B cell (primary cell): ENCODE measurements around the gene RASGRF2. TPM values are rescaled to one million over a fixed set of nuclear protein-coding genes. Genes with fewer than 3 reads are reported as not detected.

ENCODE experiments used
- ATAC-seq: fragments of 200-7000 bp; cut with Tn5 transposase; one replicate; pipeline ENCODE4 v1.10.0; 2021; ENCODE audit warnings: low read depth, mild to moderate bottlenecking, moderate number of reproducible peaks, moderate library complexity
- CTCF ChIA-PET: fragments of 350-600 bp; sonication (Branson Sonifier 250); formaldehyde crosslinking; loops from one replicate; lab custom pipeline; 2021; ENCODE audit warnings: antibody characterized with exemption, inconsistent platforms; lab: Charles Lee
- POLR2A ChIA-PET: fragments of 350-600 bp; sonication (Branson Sonifier 250); formaldehyde crosslinking; loops from one replicate; lab custom pipeline; 2021; ENCODE audit warnings: antibody characterized with exemption; lab: Charles Lee
- DNase-seq: peaks from one replicate; pipeline ENCODE4 v3.0.0; 2013
- H2AFZ ChIP-seq: 2 replicates; pipeline ENCODE4 v1.6.1; 2012; ENCODE audit warnings: mild to moderate bottlenecking, low read depth, low read length; ENCODE audit not compliant: insufficient read depth, poor library complexity, severe bottlenecking
- H3K27ac ChIP-seq, 2 donors: 1 replicate in 1 of 2; 2 replicates in 1 of 2; pipeline ENCODE4 v1.5.1; 2012 to 2013; ENCODE audit warnings: low read length in 2 of 2, mild to moderate bottlenecking in 2 of 2, moderate library complexity in 1 of 2
- H3K27me3 ChIP-seq, 4 experiments: fragments of 200-600 bp in 1 of 4; sonication (generic) in 1 of 4; replicated peaks in 1 of 4; 1 replicate in 2 of 4; 2 replicates in 2 of 4; pipeline versions ENCODE4 v1.6.1 to v1.7.0; 2013 to 2016; ENCODE audit warnings: low read length in 3 of 4, mild to moderate bottlenecking in 2 of 4, mixed read lengths in 1 of 4, moderate library complexity in 1 of 4; ENCODE audit not compliant: insufficient read depth in 4 of 4, control insufficient read depth in 3 of 4; ENCODE audit errors: control extremely low read depth in 1 of 4
- H3K36me3 ChIP-seq, 2 experiments: replicated peaks in 1 of 2; 1 replicate in 1 of 2; 2 replicates in 1 of 2; pipeline versions ENCODE4 v1.6.1 to v1.7.1; 2013; ENCODE audit warnings: low read length in 1 of 2; ENCODE audit not compliant: insufficient read depth in 2 of 2, control insufficient read depth in 1 of 2; ENCODE audit errors: control extremely low read depth in 1 of 2, extremely low read depth in 1 of 2
- H3K4me1 ChIP-seq, 2 donors: fragments of 200-600 bp in 1 of 2; sonication (generic) in 1 of 2; 1 replicate in 1 of 2; 2 replicates in 1 of 2; pipeline versions ENCODE4 v1.5.1 to v1.6.1; 2013 to 2017; ENCODE audit warnings: low read length in 2 of 2; ENCODE audit not compliant: control insufficient read depth in 2 of 2, insufficient read depth in 2 of 2
- H3K4me2 ChIP-seq: replicated peaks from 2 replicates; pipeline ENCODE3; 2012; ENCODE audit warnings: mild to moderate bottlenecking, low read depth, low read length; ENCODE audit not compliant: poor library complexity, severe bottlenecking
- H3K4me3 ChIP-seq, 5 experiments: fragments of 200-600 bp in 1 of 5; sonication (generic) in 1 of 5; 1 replicate in 3 of 5; 2 replicates in 2 of 5; pipeline versions ENCODE4 v1.5.1 to v1.7.0; 2011 to 2016; ENCODE audit warnings: low read length in 4 of 5, mild to moderate bottlenecking in 4 of 5, low read depth in 2 of 5, control low read depth in 1 of 5, moderate library complexity in 1 of 5; ENCODE audit not compliant: insufficient read depth in 1 of 5; ENCODE audit errors: control extremely low read depth in 1 of 5, extremely low read depth in 1 of 5
- H3K79me2 ChIP-seq: fragments of 200-600 bp; sonication (generic); one replicate; pipeline ENCODE4 v1.6.0; 2016; ENCODE audit warnings: low read length; ENCODE audit not compliant: control insufficient read depth, insufficient read depth
- H3K9ac ChIP-seq: fragments of 200-600 bp; sonication (generic); 2 replicates; pipeline ENCODE4 v1.6.1; 2017; ENCODE audit warnings: mild to moderate bottlenecking, low read length, moderate library complexity
- H3K9me3 ChIP-seq, 3 donors: one replicate each; pipeline versions ENCODE4 v1.6.1 to v1.7.1; 2013; ENCODE audit warnings: low read length in 2 of 3; ENCODE audit not compliant: control insufficient read depth in 2 of 3, insufficient read depth in 1 of 3; ENCODE audit errors: control extremely low read depth in 1 of 3
- H4K20me1 ChIP-seq: 2 replicates; pipeline ENCODE4 v1.6.0; 2012; ENCODE audit warnings: mild to moderate bottlenecking, low read length; ENCODE audit not compliant: insufficient read depth, control insufficient read depth, poor library complexity, severe bottlenecking
- H3K27ac Mint-ChIP-seq: one replicate; pipeline ENCODE4 v1.8.0; 2021; ENCODE audit warnings: mixed read lengths
- H3K27me3 Mint-ChIP-seq: one replicate; pipeline ENCODE4 v1.8.0; 2021; ENCODE audit warnings: mixed read lengths
- H3K4me1 Mint-ChIP-seq: one replicate; pipeline ENCODE4 v1.8.0; 2021; ENCODE audit warnings: mixed read lengths
- H3K4me3 Mint-ChIP-seq: one replicate; pipeline ENCODE4 v1.8.0; 2021; ENCODE audit warnings: mixed read lengths
- H3K9me3 Mint-ChIP-seq: one replicate; pipeline ENCODE4 v1.8.0; 2022; ENCODE audit warnings: mixed read lengths; ENCODE audit not compliant: insufficient read depth
- CTCF ChIP-seq: fragments of 200-600 bp; IDR thresholded peaks from one replicate; pipeline ENCODE4 v1.8.0; 2022; ENCODE audit warnings: antibody characterized with exemption, mild to moderate bottlenecking
- EZH2 ChIP-seq: IDR thresholded peaks from 2 replicates; pipeline ENCODE4 v1.6.1; 2012; ENCODE audit warnings: borderline replicate concordance, low read depth, mild to moderate bottlenecking, moderate library complexity, low read length; ENCODE audit not compliant: insufficient read depth, poor library complexity, severe bottlenecking
- WGBS: methylation state at CpG from one replicate; pipeline ENCODE4 v1.1.5; 2013; ENCODE audit warnings: missing lambda C conversion rate; ENCODE audit not compliant: insufficient coverage; 5-methylcytosine and 5-hydroxymethylcytosine counted together
- intact Hi-C: fragments of 100-400 bp; cut with micrococcal nuclease; formaldehyde crosslinking; loops from one replicate; pipeline ENCODE4 v1.10.0; 2022
- polyA plus RNA-seq: library from polyadenylated mRNA; depleted of rRNA; stranded (reverse); fragments of >200 nt; gene quantifications from 2 replicates; pipeline ENCODE4 v1.2.3, GENCODE V29; 2012
- total RNA-seq, 2 donors: library from RNA; stranded (reverse); fragments of 120-200 nt in 1 of 2; gene quantifications; 1 replicate in 1 of 2; 2 replicates in 1 of 2; pipeline versions ENCODE4 v1.2.3 to v1.2.4, GENCODE V29; 2013 to 2022

The RASGRF2 gene
- total and polyA plus RNA-seq, 2 donors (not counting 1 experiment from before 2014, with no cell fraction given): 0.04 to 0.37 TPM

DNA sequence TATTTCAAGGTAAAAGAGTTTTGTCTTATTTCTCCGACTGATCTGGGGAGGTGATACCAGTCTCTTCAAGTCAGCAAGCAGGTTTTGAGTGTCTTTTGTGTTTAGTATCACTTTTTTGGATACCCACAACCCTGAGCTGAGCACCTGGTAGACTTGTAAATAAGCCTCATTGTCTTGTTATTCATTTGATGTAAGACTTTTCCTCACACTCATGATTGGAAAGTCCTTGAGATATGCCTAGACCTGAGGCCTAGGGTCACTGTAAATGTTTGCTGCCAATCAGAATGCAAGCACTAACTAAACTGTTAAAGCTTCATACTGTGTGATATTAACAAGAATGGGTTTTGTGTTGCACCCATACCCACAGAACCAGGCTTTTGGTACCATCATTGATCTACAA, 172.2 kb downstream of the RASGRF2 start:
- H3K79me2 ChIP-seq: no peaks in the 10 kb centered on the region
- intact Hi-C loops: no loop called here
- no peak overlapping the region for H3K9ac ChIP-seq
- H3K9me3 Mint-ChIP-seq: no peaks in the 10 kb centered on the region
- ChIA-PET CTCF (no interaction called here), POLR2A (no interaction called here)
- peaks cover 4% of the 10 kb centered on the region for H3K27me3 Mint-ChIP-seq
- H3K4me1 ChIP-seq: no peaks in the 10 kb centered on the region
- DNase-seq (no peak), ATAC-seq (no peak)
- 86% methylated on average over 1 of the region's 1 CpG for WGBS
- no peaks in the 10 kb centered on the region for H3K9me3 ChIP-seq
- H3K27me3 ChIP-seq: no peaks in the 10 kb centered on the region
- no peaks in the 10 kb centered on the region for H3K4me1 Mint-ChIP-seq
- no peak overlapping the region for H3K4me2 ChIP-seq
- H3K4me3 Mint-ChIP-seq: no peak overlapping the region
- no peaks in the 10 kb centered on the region for H3K36me3 ChIP-seq
- TF ChIP-seq EZH2: no peak
- no peak for TF ChIP-seq CTCF
- H3K27ac Mint-ChIP-seq: no peak overlapping the region
- H4K20me1 ChIP-seq: no peaks in the 10 kb centered on the region
- H2AFZ ChIP-seq: no peak overlapping the region
- H3K4me3 ChIP-seq: no peak overlapping the region
- no peak overlapping the region for H3K27ac ChIP-seq

GRCh38 chr5:81134066-81134465, 173.9 kb downstream of the RASGRF2 start:
- 71% methylated on average over 1 of the region's 2 CpGs for WGBS
- no peak overlapping the region for H2AFZ ChIP-seq
- no peaks in the 10 kb centered on the region for H3K4me1 ChIP-seq
- H3K79me2 ChIP-seq: no peaks in the 10 kb centered on the region
- TF ChIP-seq CTCF (no peak), EZH2 (no peak)
- no peaks in the 10 kb centered on the region for H3K9me3 Mint-ChIP-seq
- intact Hi-C loops: no loop called here
- peaks cover 4% of the 10 kb centered on the region for H3K27me3 Mint-ChIP-seq
- no peak overlapping the region for H3K4me2 ChIP-seq
- no peaks in the 10 kb centered on the region for H3K27me3 ChIP-seq
- H3K27ac ChIP-seq: no peak overlapping the region
- no peak overlapping the region for H3K27ac Mint-ChIP-seq
- no peaks in the 10 kb centered on the region for H3K36me3 ChIP-seq
- DNase-seq (no peak), ATAC-seq (no peak)
- POLR2A ChIA-PET: no interaction called here
- no peak overlapping the region for H3K9ac ChIP-seq
- no peaks in the 10 kb centered on the region for H3K9me3 ChIP-seq
- no peak overlapping the region for H3K4me3 Mint-ChIP-seq
- no peaks in the 10 kb centered on the region for H4K20me1 ChIP-seq
- H3K4me3 ChIP-seq: no peak overlapping the region
- CTCF ChIA-PET: no interaction called here
- no peaks in the 10 kb centered on the region for H3K4me1 Mint-ChIP-seq
